WERI-Rb-1 (cell line): ENCODE data around the gene TTC13.

Experiments
- DNase-seq: peaks from one replicate; pipeline ENCODE4 v3.0.0-alpha.2; 2020
- H3K27ac ChIP-seq: fragments of 250-450 bp; sonication (Bioruptor Pico); 2 replicates; pipeline ENCODE4 v1.5.1; 2020; ENCODE audit warnings: mild to moderate bottlenecking, moderate library complexity
- H3K27me3 ChIP-seq: fragments of 250-450 bp; sonication (Bioruptor Pico); 2 replicates; pipeline ENCODE4 v1.5.1; 2021; ENCODE audit warnings: mild to moderate bottlenecking, low read depth, moderate library complexity; ENCODE audit not compliant: insufficient read depth, severe bottlenecking
- H3K36me3 ChIP-seq: fragments of 250-450 bp; sonication (Bioruptor Pico); 2 replicates; pipeline ENCODE4 v1.5.1; 2020; ENCODE audit warnings: mild to moderate bottlenecking, moderate library complexity
- H3K4me3 ChIP-seq: 2 replicates; pipeline ENCODE4 v1.5.1; 2011; ENCODE audit warnings: low read depth, mild to moderate bottlenecking, control low read depth, low read length
- H3K9me3 ChIP-seq: fragments of 250-450 bp; sonication (Bioruptor Pico); 2 replicates; pipeline ENCODE4 v1.5.1; 2021; ENCODE audit warnings: mild to moderate bottlenecking, moderate library complexity; ENCODE audit not compliant: severe bottlenecking
- TF ChIP-seq, protein P1 (sequence below): IDR thresholded peaks from 2 replicates; pipeline ENCODE4 v1.5.1; 2011; ENCODE audit warnings: low read depth, mild to moderate bottlenecking, control low read depth, inconsistent platforms, low read length

TTC13 gene

DNA sequence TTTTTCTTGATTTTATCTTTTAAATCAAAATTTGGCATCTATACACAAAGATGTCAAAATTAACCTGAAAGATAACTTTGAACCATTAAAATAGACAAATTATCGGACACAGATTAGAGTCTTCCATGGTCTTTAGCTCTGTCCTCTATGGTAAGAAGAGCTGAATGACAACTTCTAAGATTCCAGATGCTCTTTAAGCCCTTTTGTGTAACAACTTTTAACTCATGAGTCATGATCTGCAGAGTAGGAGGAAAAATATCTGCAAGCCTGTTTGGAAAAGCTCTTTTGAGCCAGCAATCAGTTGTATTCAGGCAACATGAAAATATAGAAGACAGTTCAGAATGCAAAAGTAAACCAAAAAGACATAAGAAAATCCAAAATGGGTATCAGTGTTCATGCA lies 37.8 kb downstream of the TTC13 start:
- no peaks in the 10 kb centered on the region for H3K9me3 ChIP-seq
- no peak overlapping the region for H3K27ac ChIP-seq
- H3K27me3 ChIP-seq, result no peaks in the 10 kb centered on the region
- TF ChIP-seq, protein P1, sequence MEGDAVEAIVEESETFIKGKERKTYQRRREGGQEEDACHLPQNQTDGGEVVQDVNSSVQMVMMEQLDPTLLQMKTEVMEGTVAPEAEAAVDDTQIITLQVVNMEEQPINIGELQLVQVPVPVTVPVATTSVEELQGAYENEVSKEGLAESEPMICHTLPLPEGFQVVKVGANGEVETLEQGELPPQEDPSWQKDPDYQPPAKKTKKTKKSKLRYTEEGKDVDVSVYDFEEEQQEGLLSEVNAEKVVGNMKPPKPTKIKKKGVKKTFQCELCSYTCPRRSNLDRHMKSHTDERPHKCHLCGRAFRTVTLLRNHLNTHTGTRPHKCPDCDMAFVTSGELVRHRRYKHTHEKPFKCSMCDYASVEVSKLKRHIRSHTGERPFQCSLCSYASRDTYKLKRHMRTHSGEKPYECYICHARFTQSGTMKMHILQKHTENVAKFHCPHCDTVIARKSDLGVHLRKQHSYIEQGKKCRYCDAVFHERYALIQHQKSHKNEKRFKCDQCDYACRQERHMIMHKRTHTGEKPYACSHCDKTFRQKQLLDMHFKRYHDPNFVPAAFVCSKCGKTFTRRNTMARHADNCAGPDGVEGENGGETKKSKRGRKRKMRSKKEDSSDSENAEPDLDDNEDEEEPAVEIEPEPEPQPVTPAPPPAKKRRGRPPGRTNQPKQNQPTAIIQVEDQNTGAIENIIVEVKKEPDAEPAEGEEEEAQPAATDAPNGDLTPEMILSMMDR, result no peak
- no peak overlapping the region for H3K4me3 ChIP-seq
- no peaks in the 10 kb centered on the region for H3K36me3 ChIP-seq
- no peak for DNase-seq

DNA sequence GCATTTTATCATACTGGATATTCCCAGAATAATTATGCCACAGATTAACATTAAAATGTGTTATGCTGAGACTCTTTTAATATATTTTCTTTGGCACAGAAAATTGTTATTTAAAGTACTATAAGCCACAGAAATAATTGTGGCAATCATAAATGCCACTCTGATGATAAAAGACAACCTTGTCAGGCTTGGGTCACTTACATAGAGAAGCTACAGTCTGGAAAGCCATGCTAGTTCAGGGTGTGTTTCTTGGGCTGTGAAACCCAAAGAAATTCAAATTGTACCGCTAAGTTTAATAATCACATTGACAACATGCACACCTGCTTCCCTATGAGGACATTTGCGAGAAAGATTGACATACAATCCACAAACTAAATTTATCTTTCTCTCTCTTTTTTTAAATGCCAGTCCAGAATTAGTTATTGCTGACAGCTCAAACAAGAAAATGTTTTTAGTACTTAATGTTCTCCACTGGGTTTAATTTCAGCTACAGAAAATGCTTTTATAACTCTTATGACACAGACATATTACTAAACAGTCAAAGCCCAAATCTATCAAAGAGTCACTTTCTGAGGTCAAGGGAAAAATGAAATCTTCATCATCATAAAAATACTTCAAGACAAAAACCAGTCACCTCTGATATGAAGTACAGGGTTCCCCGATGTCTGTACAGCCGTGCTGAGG lies 38.7 kb downstream of the TTC13 start:
- Histone ChIP-seq H3K27me3 (no peaks in the 10 kb centered on the region), H3K9me3 (no peaks in the 10 kb centered on the region), H3K36me3 (no peaks in the 10 kb centered on the region; the same call in 1 of the 2 replicates), H3K4me3 (no peak overlapping the region), H3K27ac (no peak overlapping the region)
- no peak for DNase-seq
- TF ChIP-seq, protein P1, result no peak

DNA sequence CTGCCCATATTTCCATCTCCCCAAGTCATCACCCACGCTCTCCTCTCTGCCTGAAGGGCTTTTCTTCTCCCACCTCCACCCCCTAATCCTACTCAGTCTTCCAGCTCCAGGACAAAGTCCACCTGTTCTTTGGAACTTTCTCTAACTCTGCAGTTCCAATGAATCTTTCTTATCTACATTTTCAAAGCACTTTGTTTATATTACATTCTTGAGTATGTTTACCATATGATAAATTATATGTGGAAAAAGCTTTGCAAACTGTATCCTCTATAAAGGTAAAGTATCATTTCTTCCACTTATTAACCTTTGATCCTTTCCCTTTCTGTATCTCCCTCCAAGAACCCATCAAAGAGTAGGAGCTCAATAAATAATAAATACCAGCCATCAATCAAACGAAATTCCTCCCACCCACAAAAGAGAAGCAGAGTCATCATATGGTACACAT lies 39.7 kb downstream of the TTC13 start:
- no peak for DNase-seq
- TF ChIP-seq, protein P1, result no peak
- no peak overlapping the region for H3K27ac ChIP-seq

DNA sequence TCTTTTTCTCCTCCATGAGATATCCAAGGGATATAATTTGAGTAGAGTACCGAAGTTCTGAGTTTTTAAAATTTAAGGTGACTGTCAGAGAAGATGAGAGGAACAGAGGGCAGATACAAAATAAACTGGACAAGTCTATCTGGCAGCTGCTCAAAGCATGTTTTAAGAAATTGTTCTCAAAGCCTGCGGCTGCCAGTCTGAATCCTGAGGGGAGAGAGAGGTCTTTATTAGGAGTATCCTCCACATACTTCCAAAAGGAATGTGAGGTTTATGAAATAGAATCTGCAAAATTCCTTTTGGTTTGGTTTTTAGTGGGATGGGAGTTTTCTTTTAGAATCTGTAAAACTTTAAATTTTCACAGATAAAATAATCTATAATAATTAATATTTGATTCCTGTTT lies 41.3 kb downstream of the TTC13 start:
- Histone ChIP-seq H3K4me3 (no peak overlapping the region), H3K9me3 (no peaks in the 10 kb centered on the region), H3K27ac (no peak overlapping the region), H3K36me3 (no peaks in the 10 kb centered on the region; the same call in 1 of the 2 replicates), H3K27me3 (no peaks in the 10 kb centered on the region)
- no peak for DNase-seq
- TF ChIP-seq, protein P1, result no peak

More for the DNA sequence above, 39.7 kb downstream of the TTC13 start:
- Histone ChIP-seq H3K4me3 (no peak overlapping the region), H3K9me3 (no peaks in the 10 kb centered on the region), H3K36me3 (no peaks in the 10 kb centered on the region; the same call in 1 of the 2 replicates), H3K27me3 (no peaks in the 10 kb centered on the region)

DNA sequence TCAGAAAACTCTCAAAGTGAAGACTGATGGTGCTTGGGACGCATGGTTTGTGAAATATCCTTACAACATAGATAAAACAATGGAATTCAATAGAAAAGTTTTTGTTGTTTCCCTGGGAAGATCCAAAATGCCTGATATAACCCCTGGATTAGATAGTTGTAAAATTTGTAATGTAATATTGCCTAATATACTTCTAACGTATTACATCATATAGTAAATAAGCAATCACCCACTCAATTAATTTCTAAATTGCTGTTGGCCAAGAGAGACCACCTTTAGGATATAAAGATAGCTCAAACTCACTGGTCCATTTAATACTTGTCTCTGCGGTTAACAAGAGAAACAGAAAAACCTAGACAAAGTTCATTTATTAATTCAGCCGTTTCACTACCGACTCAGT lies 42.2 kb downstream of the TTC13 start:
- TF ChIP-seq, protein P1, result no peak
- H3K36me3 ChIP-seq, result no peaks in the 10 kb centered on the region; the same call in 1 of the 2 replicates
- DNase-seq, result no peak
- H3K27ac ChIP-seq, result no peak overlapping the region
- no peaks in the 10 kb centered on the region for H3K27me3 ChIP-seq
- no peak overlapping the region for H3K4me3 ChIP-seq
- H3K9me3 ChIP-seq, result no peaks in the 10 kb centered on the region

DNA sequence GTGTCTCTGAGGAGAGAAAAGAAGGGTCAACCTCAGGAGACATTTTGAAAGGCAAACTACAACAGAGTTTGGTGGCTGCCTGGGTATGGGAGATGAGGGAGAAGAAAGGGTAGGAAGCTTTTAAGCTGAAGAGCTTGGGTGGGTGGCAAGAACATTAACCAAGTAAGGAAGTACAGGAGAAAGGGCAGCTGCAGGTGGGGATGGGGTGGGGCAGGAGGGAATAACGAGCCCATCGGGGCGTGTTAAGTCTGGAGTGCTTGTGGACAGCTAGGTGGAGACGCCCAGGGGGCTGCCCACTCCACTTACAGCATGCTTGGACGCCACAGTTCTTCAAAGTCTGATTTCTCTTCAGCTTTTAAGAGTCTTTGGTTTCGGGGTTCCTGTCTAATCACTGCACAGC lies 42.8 kb downstream of the TTC13 start:
- no peak overlapping the region for H3K27ac ChIP-seq
- TF ChIP-seq, protein P1, result no peak
- H3K27me3 ChIP-seq, result no peaks in the 10 kb centered on the region
- H3K4me3 ChIP-seq, result no peak overlapping the region
- no peak for DNase-seq
- no peaks in the 10 kb centered on the region for H3K9me3 ChIP-seq
- H3K36me3 ChIP-seq, result peaks cover 5% of the 10 kb centered on the region
